ENCODE data around the gene EOMES.

EOMES gene

GRCh38 chr3:27716309-27716708 lies 5.8 kb downstream of the EOMES start:
- no peak for TF ChIP-seq POLR2A (IDR thresholded peaks at IDR 0.05; ENCODE audit: extremely low read depth, insufficient read length)
- no peak for TF ChIP-seq MYC (IDR thresholded peaks at IDR 0.05; ENCODE audit: low read depth, low read length)
- TF ChIP-seq MAX (IDR thresholded peaks at IDR 0.05; ENCODE audit: low read depth, low read length) = no peak
- no peak for TF ChIP-seq CTCF (IDR thresholded peaks at IDR 0.05; ENCODE audit: low read depth, low read length)
- no peak for DNase-seq (ENCODE audit: low read depth)
- H3K4me3 ChIP-seq (ENCODE audit: low read depth, low read length) = no peak overlapping the region

GRCh38 chr3:27715863-27716262 lies 6.3 kb downstream of the EOMES start:
- no peak overlapping the region for H3K4me3 ChIP-seq (ENCODE audit: low read depth, low read length)
- DNase-seq (ENCODE audit: low read depth) = no peak
- no peak for TF ChIP-seq CTCF (IDR thresholded peaks at IDR 0.05; ENCODE audit: low read depth, low read length)
- no peak for TF ChIP-seq MAX (IDR thresholded peaks at IDR 0.05; ENCODE audit: low read depth, low read length)
- TF ChIP-seq POLR2A (IDR thresholded peaks at IDR 0.05; ENCODE audit: extremely low read depth, insufficient read length) = no peak
- no peak for TF ChIP-seq MYC (IDR thresholded peaks at IDR 0.05; ENCODE audit: low read depth, low read length)

- H3K4me3 ChIP-seq (ENCODE audit: low read depth, low read length) = no peak overlapping the region
- TF ChIP-seq POLR2A (IDR thresholded peaks at IDR 0.05; ENCODE audit: extremely low read depth, insufficient read length) (no peak), CTCF (IDR thresholded peaks at IDR 0.05; ENCODE audit: low read depth, low read length) (no peak), MAX (IDR thresholded peaks at IDR 0.05; ENCODE audit: low read depth, low read length) (no peak), MYC (IDR thresholded peaks at IDR 0.05; ENCODE audit: low read depth, low read length) (no peak)
- no peak for DNase-seq (ENCODE audit: low read depth)
These were observed 6.7 kb downstream of the EOMES start for GRCh38 chr3:27715454-27715806.

- no peak for TF ChIP-seq CTCF (IDR thresholded peaks at IDR 0.05; ENCODE audit: low read depth, low read length)
- TF ChIP-seq POLR2A (IDR thresholded peaks at IDR 0.05; ENCODE audit: extremely low read depth, insufficient read length) = no peak
- no peak for TF ChIP-seq MYC (IDR thresholded peaks at IDR 0.05; ENCODE audit: low read depth, low read length)
- no peak for TF ChIP-seq MAX (IDR thresholded peaks at IDR 0.05; ENCODE audit: low read depth, low read length)
- no peak overlapping the region for H3K4me3 ChIP-seq (ENCODE audit: low read depth, low read length)
- DNase-seq (ENCODE audit: low read depth) = no peak
These were observed 7.2 kb downstream of the EOMES start for GRCh38 chr3:27714692-27715453.

GRCh38 chr3:27714146-27714526 lies 8.0 kb downstream of the EOMES start:
- TF ChIP-seq MAX (IDR thresholded peaks at IDR 0.05; ENCODE audit: low read depth, low read length) = no peak
- no peak for TF ChIP-seq POLR2A (IDR thresholded peaks at IDR 0.05; ENCODE audit: extremely low read depth, insufficient read length)
- no peak for TF ChIP-seq MYC (IDR thresholded peaks at IDR 0.05; ENCODE audit: low read depth, low read length)
- no peak for TF ChIP-seq CTCF (IDR thresholded peaks at IDR 0.05; ENCODE audit: low read depth, low read length)
- no peak for DNase-seq (ENCODE audit: low read depth)
- no peak overlapping the region for H3K4me3 ChIP-seq (ENCODE audit: low read depth, low read length)

All from NB4 (cell line).